PC-9 (cell line): Measurements from ENCODE around the gene MAEA.

Experiments
- EZH2 ChIP-seq: fragments of 200-600 bp; sonication (generic); IDR thresholded peaks from 2 replicates; pipeline ENCODE4 v1.8.0; 2017; ENCODE audit warnings: antibody characterized with exemption, low read depth
- TF ChIP-seq, protein P1 (sequence below): fragments of 200-600 bp; sonication (generic); conservative IDR thresholded peaks from 2 replicates; pipeline ENCODE4 v1.6.1; 2017; ENCODE audit warnings: mixed run types, antibody characterized with exemption, mild to moderate bottlenecking, moderate library complexity

DNA sequence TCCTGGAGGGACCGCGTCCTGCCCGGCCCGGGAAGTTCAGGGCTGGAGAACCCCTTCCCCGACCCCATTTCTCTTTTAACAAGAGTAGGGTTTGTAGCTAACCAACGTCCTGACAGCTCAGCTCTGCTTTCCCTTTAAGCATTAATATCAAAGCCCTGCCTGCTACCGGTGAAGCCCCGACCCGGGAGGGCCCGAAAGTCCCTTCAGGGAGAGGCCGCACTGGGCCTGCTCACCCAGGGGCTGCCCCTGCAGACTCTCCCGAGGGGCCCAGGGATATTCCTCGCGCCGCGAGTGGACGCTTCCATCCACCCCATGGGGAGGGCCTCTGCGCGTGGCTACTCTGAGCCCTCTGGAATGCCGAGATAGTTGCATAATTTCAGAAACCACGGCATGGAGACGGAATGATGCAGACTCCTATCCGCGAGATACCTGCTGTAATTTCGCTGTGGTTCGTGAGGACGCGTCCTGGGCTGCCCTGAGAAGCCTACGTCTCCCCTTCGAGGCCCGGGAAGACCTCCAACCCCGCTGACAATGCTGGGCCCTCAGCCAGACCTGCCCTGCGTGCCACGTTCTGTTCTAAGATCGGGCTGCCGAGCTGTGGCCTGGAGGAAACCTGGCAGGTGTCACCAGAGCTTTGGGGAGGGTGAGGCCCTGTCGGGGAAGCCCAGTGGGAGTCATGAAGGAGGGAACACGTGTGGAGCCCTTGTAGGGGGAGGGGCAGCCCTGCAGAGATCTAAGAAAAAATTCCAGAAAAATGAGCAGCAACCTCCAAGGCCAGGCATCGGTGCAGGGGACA is 39.8 kb upstream of the MAEA start:
- TF ChIP-seq, protein P1, sequence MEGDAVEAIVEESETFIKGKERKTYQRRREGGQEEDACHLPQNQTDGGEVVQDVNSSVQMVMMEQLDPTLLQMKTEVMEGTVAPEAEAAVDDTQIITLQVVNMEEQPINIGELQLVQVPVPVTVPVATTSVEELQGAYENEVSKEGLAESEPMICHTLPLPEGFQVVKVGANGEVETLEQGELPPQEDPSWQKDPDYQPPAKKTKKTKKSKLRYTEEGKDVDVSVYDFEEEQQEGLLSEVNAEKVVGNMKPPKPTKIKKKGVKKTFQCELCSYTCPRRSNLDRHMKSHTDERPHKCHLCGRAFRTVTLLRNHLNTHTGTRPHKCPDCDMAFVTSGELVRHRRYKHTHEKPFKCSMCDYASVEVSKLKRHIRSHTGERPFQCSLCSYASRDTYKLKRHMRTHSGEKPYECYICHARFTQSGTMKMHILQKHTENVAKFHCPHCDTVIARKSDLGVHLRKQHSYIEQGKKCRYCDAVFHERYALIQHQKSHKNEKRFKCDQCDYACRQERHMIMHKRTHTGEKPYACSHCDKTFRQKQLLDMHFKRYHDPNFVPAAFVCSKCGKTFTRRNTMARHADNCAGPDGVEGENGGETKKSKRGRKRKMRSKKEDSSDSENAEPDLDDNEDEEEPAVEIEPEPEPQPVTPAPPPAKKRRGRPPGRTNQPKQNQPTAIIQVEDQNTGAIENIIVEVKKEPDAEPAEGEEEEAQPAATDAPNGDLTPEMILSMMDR: no peak
- TF ChIP-seq EZH2: no peak
